Measurements from ENCODE around the gene CROCC2. TPM values are rescaled to one million over a fixed set of nuclear protein-coding genes. Genes with fewer than 3 reads are reported as not detected.
A peak's percentile ranks its signal among the peaks of the same experiment; 100 is the strongest.

The CROCC2 gene
- total RNA-seq, 1 donor from 2014 or later = not detected

DNA sequence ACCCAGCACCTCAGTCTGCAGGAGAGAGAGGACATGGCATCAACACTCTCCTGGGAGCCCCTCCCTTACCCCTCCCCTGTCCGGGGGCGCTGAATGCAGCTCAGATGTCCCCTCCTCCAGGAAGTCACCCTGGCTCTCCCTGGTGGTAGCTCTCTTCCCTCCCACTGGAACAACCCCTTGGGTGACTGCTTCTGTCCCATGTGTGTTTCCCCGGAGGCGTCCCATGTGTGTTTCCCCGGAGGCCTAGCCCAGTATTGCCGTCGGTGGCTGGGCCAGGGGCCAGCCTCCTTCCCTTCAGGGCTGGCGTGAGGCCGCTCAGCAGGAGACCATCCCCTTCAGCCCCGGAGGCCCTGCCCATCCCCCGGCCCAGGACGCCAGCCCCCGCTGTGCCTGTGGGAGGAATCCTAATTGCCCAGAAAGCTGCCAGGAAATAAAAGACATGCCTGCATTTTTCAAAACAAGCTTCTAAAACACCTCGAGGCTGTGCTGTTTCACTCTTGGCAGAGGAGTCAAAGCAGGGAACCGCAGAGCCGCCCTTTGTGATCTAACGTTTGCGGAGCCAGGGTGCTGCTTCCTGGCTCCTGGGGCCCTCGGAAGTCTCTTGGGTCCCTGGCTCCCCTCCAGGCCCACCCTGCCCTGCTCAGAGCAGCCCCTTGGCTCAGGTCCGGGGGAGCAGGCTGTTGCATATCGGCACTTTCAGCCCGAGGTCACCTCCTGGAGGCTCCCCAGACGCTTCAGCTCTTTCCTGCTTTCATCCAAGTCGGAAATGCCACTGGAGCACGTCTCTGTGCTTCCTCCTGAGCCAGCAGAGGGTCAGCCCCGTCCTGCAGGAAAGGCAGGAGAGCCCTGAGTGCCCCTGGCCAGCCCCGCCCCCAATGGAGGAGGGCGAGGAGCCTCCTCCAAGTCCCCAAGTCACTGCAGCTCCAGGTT lies 103.7 kb downstream of the CROCC2 start:
- Mint-ChIP-seq H3K4me3 (no peak overlapping the region), H3K4me1 (peaks cover 7% of the 10 kb centered on the region), H3K9me3 (peaks cover 9% of the 10 kb centered on the region), H3K27me3 (ENCODE audit: low read depth) (peaks cover 12% of the 10 kb centered on the region), H3K36me3 (ENCODE audit: low read depth) (peaks cover 4% of the 10 kb centered on the region), H3K27ac (ENCODE audit: unreplicated experiment) (no peak overlapping the region)
- DNase-seq (ENCODE audit: low read depth, low spot score) = no peak
- TF ChIP-seq, protein P1, sequence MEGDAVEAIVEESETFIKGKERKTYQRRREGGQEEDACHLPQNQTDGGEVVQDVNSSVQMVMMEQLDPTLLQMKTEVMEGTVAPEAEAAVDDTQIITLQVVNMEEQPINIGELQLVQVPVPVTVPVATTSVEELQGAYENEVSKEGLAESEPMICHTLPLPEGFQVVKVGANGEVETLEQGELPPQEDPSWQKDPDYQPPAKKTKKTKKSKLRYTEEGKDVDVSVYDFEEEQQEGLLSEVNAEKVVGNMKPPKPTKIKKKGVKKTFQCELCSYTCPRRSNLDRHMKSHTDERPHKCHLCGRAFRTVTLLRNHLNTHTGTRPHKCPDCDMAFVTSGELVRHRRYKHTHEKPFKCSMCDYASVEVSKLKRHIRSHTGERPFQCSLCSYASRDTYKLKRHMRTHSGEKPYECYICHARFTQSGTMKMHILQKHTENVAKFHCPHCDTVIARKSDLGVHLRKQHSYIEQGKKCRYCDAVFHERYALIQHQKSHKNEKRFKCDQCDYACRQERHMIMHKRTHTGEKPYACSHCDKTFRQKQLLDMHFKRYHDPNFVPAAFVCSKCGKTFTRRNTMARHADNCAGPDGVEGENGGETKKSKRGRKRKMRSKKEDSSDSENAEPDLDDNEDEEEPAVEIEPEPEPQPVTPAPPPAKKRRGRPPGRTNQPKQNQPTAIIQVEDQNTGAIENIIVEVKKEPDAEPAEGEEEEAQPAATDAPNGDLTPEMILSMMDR (conservative IDR thresholded peaks at IDR 0.05) = peak; percentile 13

DNA sequence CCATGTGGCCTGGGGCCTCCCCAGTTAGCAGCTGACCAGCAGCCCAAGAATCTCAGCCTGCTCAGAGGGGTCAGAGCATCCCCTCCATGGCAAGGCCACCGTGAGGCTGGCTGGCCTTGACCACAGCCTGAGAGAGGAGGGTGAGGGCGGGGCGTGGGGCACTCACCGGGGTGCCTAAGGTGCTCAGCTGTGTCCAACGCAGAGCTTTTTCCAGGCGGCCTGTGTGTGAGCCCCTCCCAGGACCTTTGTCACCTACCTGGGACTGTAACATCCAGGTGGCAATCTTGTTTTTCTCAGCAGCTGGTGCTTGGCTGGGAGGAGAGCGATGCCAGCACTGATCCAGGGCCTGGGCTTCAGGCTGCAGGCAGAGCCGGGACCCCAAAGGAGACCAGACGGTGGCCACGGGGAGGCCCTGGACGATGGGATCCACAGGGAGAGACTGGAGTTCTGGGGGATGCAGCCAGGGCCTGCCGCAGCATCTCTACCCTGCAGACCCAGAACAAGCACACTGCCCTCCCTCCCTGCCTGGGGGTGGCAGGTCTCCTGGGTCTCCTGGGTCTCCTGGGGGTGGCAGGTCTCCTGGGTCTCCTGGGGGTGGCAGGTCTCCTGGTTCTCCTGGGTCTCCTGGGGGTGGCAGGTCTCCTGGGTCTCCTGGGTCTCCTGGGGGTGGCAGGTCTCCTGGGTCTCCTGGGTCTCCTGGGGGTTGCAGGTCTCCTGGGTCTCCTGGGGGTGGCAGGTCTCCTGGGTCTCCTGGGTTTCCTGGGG lies 104.6 kb downstream of the CROCC2 start:
- Mint-ChIP-seq H3K27ac (ENCODE audit: unreplicated experiment) (no peak overlapping the region), H3K4me3 (no peak overlapping the region), H3K4me1 (peaks cover 7% of the 10 kb centered on the region), H3K9me3 (peaks cover 4% of the 10 kb centered on the region), H3K36me3 (ENCODE audit: low read depth) (peaks cover under 1% of the 10 kb centered on the region), H3K27me3 (ENCODE audit: low read depth) (peaks cover 10% of the 10 kb centered on the region)
- DNase-seq (ENCODE audit: low read depth, low spot score) = no peak
- TF ChIP-seq, protein P1 (conservative IDR thresholded peaks at IDR 0.05) = no peak

DNA sequence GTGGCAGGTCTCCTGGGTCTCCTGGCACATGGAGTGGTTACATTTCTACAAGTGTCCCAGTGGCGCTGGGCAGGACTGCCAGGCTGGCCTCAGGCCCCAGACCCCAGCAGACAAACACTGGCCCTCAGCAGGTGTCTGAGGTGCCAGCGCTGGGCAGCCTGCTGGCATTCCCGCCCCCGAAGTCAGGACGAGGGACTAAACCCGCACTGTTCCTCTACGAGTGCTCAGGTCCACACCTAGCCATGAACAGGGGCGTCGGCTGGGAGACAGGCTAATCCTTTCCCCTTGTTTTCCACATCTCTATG lies 105.1 kb downstream of the CROCC2 start:
- peaks cover 7% of the 10 kb centered on the region for H3K4me1 Mint-ChIP-seq
- H3K27me3 Mint-ChIP-seq (ENCODE audit: low read depth) = peaks cover 8% of the 10 kb centered on the region
- no peak overlapping the region for H3K27ac Mint-ChIP-seq (ENCODE audit: unreplicated experiment)
- TF ChIP-seq, protein P1 (conservative IDR thresholded peaks at IDR 0.05) = no peak
- no peak overlapping the region for H3K4me3 Mint-ChIP-seq
- peaks cover under 1% of the 10 kb centered on the region for H3K9me3 Mint-ChIP-seq
- no peaks in the 10 kb centered on the region for H3K36me3 Mint-ChIP-seq (ENCODE audit: low read depth)
- DNase-seq (ENCODE audit: low read depth, low spot score) = no peak

DNA sequence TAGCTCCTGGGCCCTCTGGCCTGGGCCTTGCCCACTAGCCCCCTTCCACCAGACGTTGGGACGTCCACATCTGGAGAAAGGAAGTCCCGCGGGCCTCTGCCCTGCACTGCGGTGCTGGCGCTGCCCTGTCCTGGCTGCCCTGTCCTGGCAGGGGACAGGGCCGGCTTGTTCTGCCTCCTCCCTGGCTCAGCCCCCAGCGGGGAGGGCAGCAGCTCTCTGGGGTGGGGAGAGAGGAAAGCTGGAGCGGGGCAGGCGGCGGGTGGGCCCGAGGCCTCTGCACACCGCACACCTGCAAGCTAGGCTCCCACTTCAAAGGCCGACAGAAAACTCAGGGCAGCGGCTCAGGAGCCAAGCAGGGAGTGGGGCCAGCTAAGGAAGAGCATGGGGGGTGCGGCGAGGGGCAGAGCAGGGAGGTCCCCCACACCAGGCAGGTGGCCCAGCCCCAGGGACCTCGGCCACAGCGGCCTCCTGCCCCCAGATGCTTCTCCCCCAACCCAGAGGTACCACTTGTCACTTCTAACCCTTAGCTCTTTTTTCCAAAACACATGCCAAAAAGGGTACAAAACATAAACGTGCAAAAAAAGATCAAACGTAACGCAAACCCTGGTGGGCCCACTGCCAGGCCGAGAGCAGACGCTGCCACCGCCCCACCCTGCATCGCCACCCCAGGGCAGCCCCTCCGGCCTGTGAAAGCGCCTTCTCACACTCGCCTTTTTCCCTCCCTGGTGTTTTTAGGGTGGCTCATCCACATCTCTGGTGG lies 105.8 kb downstream of the CROCC2 start:
- Mint-ChIP-seq H3K27ac (ENCODE audit: unreplicated experiment) (no peak overlapping the region), H3K4me3 (no peak overlapping the region), H3K36me3 (ENCODE audit: low read depth) (no peaks in the 10 kb centered on the region), H3K27me3 (ENCODE audit: low read depth) (peaks cover 4% of the 10 kb centered on the region), H3K9me3 (no peaks in the 10 kb centered on the region), H3K4me1 (peaks cover 7% of the 10 kb centered on the region)
- no peak for DNase-seq (ENCODE audit: low read depth, low spot score)
- TF ChIP-seq, protein P1 (conservative IDR thresholded peaks at IDR 0.05) = no peak

DNA sequence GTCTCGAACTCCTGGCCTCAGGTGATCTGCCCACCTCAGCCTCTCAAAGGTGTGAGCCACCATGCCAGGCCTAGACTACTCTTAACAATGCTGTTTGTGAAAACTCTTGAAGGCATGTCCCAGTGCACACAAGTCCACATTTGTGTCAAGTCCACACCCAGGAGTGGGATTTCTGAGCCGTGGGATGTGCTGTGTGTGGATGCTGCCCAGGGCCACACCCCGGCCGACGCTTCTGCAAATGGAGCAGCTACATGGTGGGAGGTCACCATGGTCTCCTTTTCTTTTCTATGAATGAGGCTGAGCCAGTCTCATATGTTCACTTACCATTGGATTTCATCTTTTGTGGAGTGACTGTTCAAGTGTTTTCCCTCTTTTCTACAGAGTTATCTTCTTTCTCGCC lies 108.1 kb downstream of the CROCC2 start:
- H3K9me3 Mint-ChIP-seq = no peaks in the 10 kb centered on the region
- H3K27me3 Mint-ChIP-seq (ENCODE audit: low read depth) = no peaks in the 10 kb centered on the region
- H3K4me3 Mint-ChIP-seq = no peak overlapping the region
- no peak for DNase-seq (ENCODE audit: low read depth, low spot score)
- peaks cover 7% of the 10 kb centered on the region for H3K4me1 Mint-ChIP-seq
- no peak overlapping the region for H3K27ac Mint-ChIP-seq (ENCODE audit: unreplicated experiment)
- H3K36me3 Mint-ChIP-seq (ENCODE audit: low read depth) = no peaks in the 10 kb centered on the region
- TF ChIP-seq, protein P1 (conservative IDR thresholded peaks at IDR 0.05) = no peak

All from neural crest cell (in vitro differentiated cells).